ENCODE results near the gene SLC24A3.

SLC24A3 gene

DNA sequence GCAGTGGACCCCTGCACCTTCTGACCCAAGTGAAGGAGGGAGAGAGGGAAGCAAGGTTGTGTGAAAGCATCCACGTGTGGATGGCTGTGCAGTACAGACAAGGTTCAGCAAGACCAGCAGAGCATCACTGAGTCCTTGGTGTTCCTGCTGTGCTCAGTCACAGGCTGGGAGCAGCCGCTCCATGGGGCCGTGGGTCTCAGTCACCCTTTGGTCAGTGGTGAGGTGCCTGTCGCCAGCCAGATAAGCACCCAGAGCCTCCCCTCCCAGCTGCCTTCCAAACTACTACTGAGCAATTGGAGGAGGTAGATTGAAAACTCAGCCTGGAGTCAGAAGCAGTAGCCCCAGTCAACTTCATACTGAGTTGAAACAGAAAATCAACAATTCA is 218.9 kb downstream of the SLC24A3 start:
- DNase-seq, result no peak

DNA sequence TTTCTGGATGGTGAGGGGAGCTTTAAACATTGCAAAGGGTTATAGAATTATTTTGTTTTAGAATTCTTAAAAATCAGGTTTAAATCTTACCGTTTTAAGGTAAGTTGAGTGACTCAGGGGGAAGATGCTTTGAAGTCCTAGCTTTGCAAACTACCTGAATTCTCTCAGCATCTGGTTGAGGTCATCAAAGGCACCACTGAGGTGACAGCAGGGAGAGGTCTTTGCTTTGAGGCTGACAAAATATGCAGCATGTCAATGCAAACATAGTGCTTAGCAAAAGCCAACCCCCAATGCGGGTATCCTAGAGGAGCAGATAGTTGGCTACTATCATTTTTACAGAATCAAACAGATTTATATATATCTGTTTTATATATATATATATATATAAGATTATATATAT is 219.5 kb downstream of the SLC24A3 start:
- DNase-seq, result no peak

- no peak for DNase-seq
Measured at GRCh38 chr20:19433371-19434350, 221.2 kb downstream of the SLC24A3 start.

GRCh38 chr20:19435316-19435715 is 222.9 kb downstream of the SLC24A3 start:
- no peak for DNase-seq

DNA sequence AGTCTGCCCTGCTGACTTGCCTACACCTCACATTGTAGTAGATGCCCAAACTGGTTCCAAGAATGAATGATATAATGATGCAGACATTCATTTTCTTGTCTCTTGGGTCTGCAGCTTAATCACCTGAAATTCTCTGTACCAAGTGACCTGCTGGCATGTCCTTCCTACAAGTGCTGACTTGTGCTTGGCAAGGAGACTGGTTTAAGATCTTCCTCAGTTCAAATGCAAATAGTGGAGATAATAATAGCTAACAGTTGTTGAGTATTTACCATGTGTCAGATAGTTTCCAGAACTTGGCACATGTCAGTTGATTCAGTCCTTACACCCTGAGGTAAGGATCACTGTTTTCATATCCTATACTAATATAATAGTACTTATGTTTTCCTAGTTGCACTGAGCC is 223.4 kb downstream of the SLC24A3 start:
- no peak for DNase-seq

DNA sequence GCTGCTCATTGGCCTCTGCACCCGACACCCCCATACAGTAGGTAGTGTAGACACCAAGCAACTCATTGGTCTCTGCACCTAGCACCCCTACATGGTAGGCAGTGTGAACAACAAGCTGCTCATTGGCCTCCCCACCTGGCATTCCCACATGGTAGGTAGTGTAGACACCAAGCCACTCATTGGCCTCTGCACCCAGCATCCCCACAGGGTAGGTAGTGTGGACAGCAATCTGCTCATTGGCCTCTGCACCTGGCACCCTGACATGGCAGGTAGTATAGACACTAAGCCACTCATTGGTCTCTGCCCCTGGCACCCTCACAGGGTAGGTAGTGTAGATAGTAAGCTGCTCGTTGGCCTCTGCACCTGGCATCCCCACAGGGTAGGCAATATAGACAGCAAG is 226.0 kb downstream of the SLC24A3 start:
- no peak for DNase-seq

DNA sequence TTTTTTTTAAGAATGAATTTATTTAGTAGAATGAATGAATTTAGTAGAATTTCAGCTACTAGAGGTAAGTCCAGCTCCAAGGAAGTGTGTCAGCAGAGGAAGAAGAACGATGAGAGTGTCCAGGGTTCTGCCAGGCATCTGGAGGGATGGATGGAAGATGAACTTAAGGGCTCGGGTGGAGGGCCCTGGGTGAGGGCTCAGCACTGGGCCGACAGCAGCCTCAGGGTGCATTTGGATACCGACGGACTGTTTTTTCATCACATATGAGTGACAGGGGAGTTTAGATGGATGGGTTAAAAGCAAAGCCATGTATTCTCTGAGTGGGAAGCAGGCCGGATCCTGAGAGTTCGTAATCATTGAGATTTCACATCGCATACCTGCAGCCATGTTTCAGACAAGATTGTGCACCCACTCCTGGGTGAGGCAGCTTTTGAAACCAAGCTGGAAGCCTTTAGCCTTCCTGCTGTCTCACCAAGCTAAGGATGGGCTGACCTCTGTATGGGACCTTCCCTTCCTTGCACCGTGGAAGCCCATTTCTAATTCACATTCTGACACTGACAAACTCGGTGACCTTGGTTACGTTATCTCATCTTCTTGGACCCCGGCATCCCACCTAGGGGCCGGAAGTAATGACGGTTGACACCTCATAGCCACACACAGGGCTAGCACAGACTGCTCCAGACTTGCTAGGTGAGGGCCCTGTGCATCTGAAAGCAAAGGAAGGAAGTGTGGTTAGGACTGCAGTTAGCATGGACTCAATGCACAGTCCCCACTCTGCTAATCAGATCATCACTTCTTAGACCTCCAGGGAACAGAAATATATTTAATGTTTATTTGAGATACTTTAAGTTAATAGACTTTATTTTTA is 228.5 kb downstream of the SLC24A3 start:
- peak; percentile 55 for DNase-seq

DNA sequence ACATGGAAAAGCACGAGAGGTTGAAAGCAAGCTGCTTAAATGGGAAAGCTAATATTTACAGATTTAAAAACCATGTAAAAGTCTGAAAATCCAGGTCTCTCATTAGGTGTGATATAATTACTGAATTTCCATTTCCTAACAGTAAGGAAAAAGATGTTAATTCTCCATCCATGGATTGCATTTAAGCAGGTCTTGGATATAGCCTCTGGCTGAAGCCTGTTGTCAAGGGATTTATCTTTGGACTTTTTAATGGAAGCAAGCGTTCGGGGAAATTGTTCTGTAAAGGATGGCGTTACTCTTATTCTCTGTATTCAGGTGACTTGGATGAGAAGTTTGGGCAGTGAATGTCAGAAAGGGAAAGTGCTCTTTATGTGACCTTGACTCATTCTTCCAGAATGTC is 233.8 kb downstream of the SLC24A3 start:
- no peak for DNase-seq

DNA sequence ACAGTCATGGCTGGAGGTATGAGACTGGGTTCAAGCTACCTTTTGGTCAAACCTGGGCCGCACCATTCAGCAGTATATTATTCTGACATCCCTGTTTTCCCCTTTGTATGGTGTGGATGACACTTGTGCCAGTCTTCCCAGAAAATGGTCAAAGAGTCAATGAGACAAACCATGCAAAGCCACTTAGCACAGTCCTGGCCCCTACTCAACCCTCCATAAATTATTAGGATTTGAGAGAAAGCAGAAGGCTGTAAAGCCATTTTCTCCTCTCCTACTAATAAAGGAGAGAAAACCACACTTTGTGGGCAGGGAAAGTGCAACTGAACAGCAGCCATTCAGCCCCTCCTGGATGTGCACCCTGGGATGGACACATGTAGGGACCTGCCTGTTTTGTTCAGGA is 236.2 kb downstream of the SLC24A3 start:
- DNase-seq, result no peak

DNA sequence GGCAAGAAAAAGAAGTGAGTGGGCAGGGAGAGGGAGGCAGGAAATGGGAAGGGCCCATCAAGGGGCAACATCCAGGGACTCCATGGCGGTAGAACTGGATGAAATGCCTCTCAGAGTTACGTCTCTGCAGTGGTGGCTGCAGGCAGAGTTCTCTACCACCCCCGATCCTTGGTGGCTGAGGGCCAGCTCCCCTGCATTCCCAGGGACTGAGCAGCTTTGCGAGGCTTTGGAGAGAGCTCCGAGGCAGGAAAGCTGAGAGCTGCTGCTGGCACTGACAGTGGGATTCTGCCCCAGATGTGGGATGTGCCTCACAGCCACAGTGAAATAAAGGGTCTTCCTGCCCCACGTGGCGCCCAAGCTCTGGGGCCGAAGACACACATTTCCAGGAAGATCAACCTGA is 236.6 kb downstream of the SLC24A3 start:
- DNase-seq, result no peak

DNA sequence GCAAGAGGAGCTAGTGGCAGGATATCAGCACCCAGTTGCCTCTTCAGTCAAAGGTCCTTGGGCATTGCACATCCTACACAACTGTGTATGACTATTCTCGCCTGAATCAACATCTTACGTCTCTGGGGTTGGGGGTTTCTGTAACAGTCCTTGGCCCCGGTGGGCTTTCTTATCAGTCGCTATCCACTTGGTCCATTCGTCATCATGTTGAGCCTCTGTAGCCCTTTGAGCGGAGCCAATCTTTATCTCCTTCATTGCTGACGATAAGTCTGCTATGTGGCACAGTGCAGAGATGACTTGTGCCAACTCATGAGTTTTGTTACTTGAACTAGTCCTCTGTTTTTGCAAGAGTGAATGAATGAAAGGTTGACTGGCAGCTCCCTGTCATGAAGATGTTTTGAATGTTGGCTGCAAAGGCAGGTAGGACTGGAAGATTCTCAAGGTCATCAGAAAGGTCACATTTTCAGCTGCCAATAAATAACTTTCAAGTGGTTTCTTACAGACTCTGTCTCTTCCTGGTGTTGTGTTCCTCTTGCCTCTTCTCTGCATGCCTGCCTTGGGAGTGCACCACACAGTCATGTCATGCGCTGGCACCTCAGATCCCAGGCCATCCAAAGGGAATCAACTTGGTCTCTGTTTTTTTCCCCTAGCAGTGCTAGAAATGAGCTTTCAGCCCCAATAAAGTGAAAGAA is 238.9 kb downstream of the SLC24A3 start:
- DNase-seq, result no peak

DNA sequence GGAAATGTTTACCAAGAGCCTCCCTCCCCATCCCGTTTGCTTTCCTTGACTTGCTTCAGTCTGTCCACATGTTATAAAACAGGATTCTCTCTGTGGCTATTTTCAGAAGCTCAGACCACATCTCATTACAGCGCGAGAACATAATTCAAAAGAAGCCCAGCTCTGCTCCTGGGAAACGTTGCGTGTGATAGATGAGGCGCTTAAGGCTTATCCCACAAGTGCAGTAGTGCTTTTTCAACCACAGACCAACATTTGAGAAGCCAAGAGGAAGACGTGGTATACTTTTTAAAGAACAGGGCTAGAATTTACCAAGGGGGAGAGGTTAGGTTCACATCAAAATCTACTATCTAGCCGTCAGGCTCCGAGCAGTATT is 239.5 kb downstream of the SLC24A3 start:
- peak; percentile 94 for DNase-seq

- no peak for DNase-seq
Measured at GRCh38 chr20:19453410-19453809, 241.0 kb downstream of the SLC24A3 start.

GRCh38 chr20:19453862-19454261 is 241.4 kb downstream of the SLC24A3 start:
- DNase-seq, result no peak

GRCh38 chr20:19456595-19457395 is 244.4 kb downstream of the SLC24A3 start:
- DNase-seq, result no peak

- DNase-seq, result no peak
Measured at GRCh38 chr20:19457611-19458010, 245.2 kb downstream of the SLC24A3 start.

DNA sequence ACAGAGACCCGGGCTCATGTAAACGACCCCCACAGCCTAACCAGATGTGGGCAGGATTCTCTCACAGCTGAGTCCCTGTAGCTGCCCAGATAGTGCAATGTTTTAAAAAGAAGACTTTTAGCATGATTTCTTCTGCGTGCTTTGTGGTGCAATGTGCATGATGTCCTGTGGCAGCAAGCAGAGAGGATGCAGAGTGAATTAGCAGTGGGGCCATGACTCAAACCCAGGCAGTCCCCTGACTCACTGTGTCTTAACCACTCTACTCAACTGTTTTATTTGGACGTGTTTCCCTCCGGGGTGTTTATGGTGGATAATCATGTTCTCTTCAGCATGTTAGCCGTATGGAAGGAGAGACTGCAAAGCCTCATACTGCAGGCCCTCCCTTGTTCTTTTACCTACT is 247.9 kb downstream of the SLC24A3 start:
- DNase-seq, result no peak

DNA sequence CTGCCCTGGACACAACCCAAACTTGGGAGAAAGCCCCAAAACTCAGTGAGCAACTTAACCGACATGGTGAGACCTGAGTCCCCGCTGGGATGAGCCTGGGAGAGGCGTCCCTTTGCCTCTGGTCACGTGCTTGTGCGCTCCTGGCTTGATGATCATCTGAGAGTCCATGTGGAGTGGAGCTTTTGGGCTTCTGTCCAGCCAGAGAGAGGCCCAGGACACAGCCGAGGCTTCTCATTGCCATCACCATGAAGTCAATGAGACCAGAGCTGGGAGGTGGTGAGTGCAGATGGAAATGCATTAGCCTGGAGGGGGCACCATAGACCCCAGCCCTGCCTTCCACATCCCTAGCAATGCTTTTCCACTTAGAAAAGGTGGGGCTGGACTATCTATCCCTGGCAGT is 250.0 kb downstream of the SLC24A3 start:
- DNase-seq, result no peak

GRCh38 chr20:19463597-19463996 is 251.2 kb downstream of the SLC24A3 start:
- no peak for DNase-seq

DNA sequence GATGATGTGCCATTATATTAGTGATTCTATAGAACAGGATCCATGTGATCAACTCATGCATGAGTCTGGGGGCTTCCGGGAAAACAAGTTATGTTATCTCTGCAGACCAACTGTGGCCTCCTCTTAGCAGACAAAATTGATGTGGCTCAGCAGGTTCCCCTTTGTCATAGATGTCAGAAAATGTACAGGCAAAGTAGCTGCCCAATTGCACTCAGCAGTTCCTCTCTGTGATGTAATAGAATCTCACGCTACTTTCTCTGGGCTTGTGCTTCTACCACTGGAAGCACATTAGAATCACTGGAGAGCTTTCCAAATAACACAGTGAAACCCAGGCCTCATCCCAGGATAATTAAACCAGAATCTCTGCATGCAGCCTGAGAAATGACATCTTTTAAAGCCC is 253.1 kb downstream of the SLC24A3 start:
- DNase-seq, result peak; percentile 56

DNA sequence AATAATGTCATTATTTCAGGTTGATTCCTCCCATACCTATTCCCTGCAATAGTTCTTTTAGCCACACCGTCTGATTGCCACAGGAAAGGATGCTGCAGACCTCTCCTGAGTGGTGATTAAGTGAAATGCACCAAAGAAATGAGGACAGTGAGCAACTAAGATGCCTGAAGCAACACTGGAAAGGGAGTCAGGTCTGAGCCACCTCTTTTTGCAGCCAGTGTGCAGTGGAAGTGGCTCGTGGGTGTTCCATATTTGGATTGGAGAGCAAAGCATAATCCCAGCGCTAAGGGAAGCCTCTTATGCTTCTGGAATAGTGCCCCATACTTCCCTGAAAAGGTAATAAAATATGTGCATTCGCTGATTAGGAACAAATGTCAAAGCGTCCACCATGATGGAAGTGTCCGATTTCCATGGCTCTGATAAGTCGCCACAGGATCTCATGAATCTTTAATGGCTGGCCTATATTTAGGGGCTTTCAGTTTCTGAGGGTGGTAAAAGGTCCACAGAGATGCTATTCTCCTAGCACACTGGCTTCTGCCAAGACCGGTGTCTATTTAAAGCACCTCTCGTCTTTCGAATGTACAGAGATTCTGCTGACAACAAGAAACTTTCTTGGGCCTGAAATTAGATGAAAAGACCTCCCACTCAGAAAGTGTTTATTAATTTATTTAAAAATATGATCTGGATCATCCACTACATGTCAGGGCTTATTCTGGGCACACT is 253.9 kb downstream of the SLC24A3 start:
- no peak for DNase-seq
